ENCODE measurements around the gene SERTAD1. TPM values are rescaled to one million over a fixed set of nuclear protein-coding genes. Genes with fewer than 3 reads are reported as not detected.

The SERTAD1 gene
- total RNA-seq, 1 donor from 2014 or later = 2.4 TPM

- Histone ChIP-seq H2AFZ (replicated peaks) (no peak overlapping the region), H3K27me3 (no peaks in the 10 kb centered on the region), H3K4me2 (no peak overlapping the region), H3K27ac (no peak overlapping the region), H3K36me3 (no peaks in the 10 kb centered on the region), H3F3A (ENCODE audit: low read depth) (no peaks in the 10 kb centered on the region), H3K79me2 (ENCODE audit: low read depth) (no peaks in the 10 kb centered on the region), H3K9ac (no peak overlapping the region), H3K4me3 (no peak overlapping the region), H3K9me3 (ENCODE audit: low read depth) (no peaks in the 10 kb centered on the region), H4K20me1 (ENCODE audit: low read depth) (no peaks in the 10 kb centered on the region), H3K4me1 (no peaks in the 10 kb centered on the region)
- no peak for TF ChIP-seq EZH2 (IDR thresholded peaks at IDR 0.05)
- TF ChIP-seq CTCF (IDR thresholded peaks at IDR 0.05) = no peak
- TF ChIP-seq EZH2phosphoT487 (IDR thresholded peaks at IDR 0.05) = no peak
- Mint-ChIP-seq H3K27ac (no peak overlapping the region), H3K9me3 (no peaks in the 10 kb centered on the region), H3K4me1 (peaks cover 3% of the 10 kb centered on the region), H3K4me3 (no peak overlapping the region), H3K27me3 (ENCODE audit: insufficient read depth, low read depth) (peaks cover 7% of the 10 kb centered on the region), H3K36me3 (no peaks in the 10 kb centered on the region)
- no peak for DNase-seq (ENCODE audit: low spot score)
Observed at GRCh38 chr19:40383668-40384248, 42.0 kb downstream of the SERTAD1 start.

DNA sequence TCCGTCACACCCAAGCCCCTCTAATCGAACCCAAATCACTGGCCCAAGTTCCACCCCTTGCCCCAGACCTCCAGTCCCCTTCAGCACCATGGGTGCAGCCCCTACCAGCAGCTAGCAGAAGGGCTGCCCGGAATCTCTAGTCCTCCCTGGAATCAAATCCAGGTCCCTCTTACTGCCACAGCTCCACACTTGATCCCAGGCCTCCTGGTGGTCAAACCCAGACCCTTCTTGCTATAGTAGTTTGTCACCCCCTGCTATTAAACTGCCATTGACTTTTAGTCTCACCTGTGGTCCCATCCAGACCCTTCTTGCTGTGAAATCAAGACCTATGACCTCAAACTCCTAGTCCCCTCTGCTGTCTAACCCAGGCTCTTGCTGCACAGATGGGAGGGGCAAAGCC lies 44.5 kb downstream of the SERTAD1 start:
- H3K4me2 ChIP-seq = no peak overlapping the region
- H3K9me3 ChIP-seq (ENCODE audit: low read depth) = no peaks in the 10 kb centered on the region
- no peak overlapping the region for H3K27ac ChIP-seq
- no peaks in the 10 kb centered on the region for H3K4me1 ChIP-seq
- peaks cover 3% of the 10 kb centered on the region for H3K4me1 Mint-ChIP-seq
- no peaks in the 10 kb centered on the region for H3K9me3 Mint-ChIP-seq
- DNase-seq (ENCODE audit: low spot score) = no peak
- H3K27me3 Mint-ChIP-seq (ENCODE audit: insufficient read depth, low read depth) = peaks cover 3% of the 10 kb centered on the region
- no peak overlapping the region for H3K4me3 Mint-ChIP-seq
- H3K9ac ChIP-seq = no peak overlapping the region
- no peaks in the 10 kb centered on the region for H3K79me2 ChIP-seq (ENCODE audit: low read depth)
- no peak overlapping the region for H2AFZ ChIP-seq (replicated peaks)
- no peak overlapping the region for H3K4me3 ChIP-seq
- no peaks in the 10 kb centered on the region for H3K27me3 ChIP-seq
- TF ChIP-seq EZH2phosphoT487 (IDR thresholded peaks at IDR 0.05) = no peak
- TF ChIP-seq CTCF (IDR thresholded peaks at IDR 0.05) = no peak
- no peak for TF ChIP-seq EZH2 (IDR thresholded peaks at IDR 0.05)
- H3K36me3 ChIP-seq = no peaks in the 10 kb centered on the region
- peaks cover 2% of the 10 kb centered on the region for H3K36me3 Mint-ChIP-seq
- H3F3A ChIP-seq (ENCODE audit: low read depth) = no peaks in the 10 kb centered on the region
- no peaks in the 10 kb centered on the region for H4K20me1 ChIP-seq (ENCODE audit: low read depth)
- H3K27ac Mint-ChIP-seq = no peak overlapping the region

- no peak for DNase-seq (ENCODE audit: low spot score)
- H3K27me3 ChIP-seq = no peaks in the 10 kb centered on the region
- H3K9me3 ChIP-seq (ENCODE audit: low read depth) = no peaks in the 10 kb centered on the region
- H3K79me2 ChIP-seq (ENCODE audit: low read depth) = no peaks in the 10 kb centered on the region
- H3K9ac ChIP-seq = no peak overlapping the region
- H3K27ac Mint-ChIP-seq = peak overlapping the region; percentile 21
- H3K27ac ChIP-seq = no peak overlapping the region
- no peaks in the 10 kb centered on the region for H3K4me1 ChIP-seq
- H3K4me3 ChIP-seq = no peak overlapping the region
- H4K20me1 ChIP-seq (ENCODE audit: low read depth) = no peaks in the 10 kb centered on the region
- no peak overlapping the region for H3K4me3 Mint-ChIP-seq
- peaks cover 3% of the 10 kb centered on the region for H3K27me3 Mint-ChIP-seq (ENCODE audit: insufficient read depth, low read depth)
- TF ChIP-seq CTCF (IDR thresholded peaks at IDR 0.05) (no peak), EZH2phosphoT487 (IDR thresholded peaks at IDR 0.05) (no peak), EZH2 (IDR thresholded peaks at IDR 0.05) (no peak)
- peaks cover 3% of the 10 kb centered on the region for H3K4me1 Mint-ChIP-seq
- peaks cover 5% of the 10 kb centered on the region for H3K36me3 Mint-ChIP-seq
- no peak overlapping the region for H3K4me2 ChIP-seq
- no peaks in the 10 kb centered on the region for H3K9me3 Mint-ChIP-seq
- H3F3A ChIP-seq (ENCODE audit: low read depth) = no peaks in the 10 kb centered on the region
- H3K36me3 ChIP-seq = no peaks in the 10 kb centered on the region
- H2AFZ ChIP-seq (replicated peaks) = no peak overlapping the region
Observed at GRCh38 chr19:40380199-40381037, 45.4 kb downstream of the SERTAD1 start.

Measured in neural progenitor cell (in vitro differentiated cells).